Stimulated activated CD8-positive, alpha-beta memory T cell treated with anti-CD3 and anti-CD28 coated beads, Interleukin-4, amount 100 ng/mL, for 1 hour (primary cell): Measurements from ENCODE around the gene AFF1.
"Not testable (repeated sequence)": the region's sequence is repeated elsewhere in the genome, so short reads cannot be mapped to it uniquely, and the experiment has no call there.

Experiments used
- DNase-seq, 2 donors: peaks; one replicate each; pipeline ENCODE4 v3.0.0-alpha.2; 2020; ENCODE audit warnings: low read depth in 2 of 2, low spot score in 1 of 2

AFF1 gene

GRCh38 chr4:87134122-87134521 is 199.3 kb downstream of the AFF1 start:
- DNase-seq, result no peak

GRCh38 chr4:87141428-87141827 is 206.6 kb downstream of the AFF1 start:
- DNase-seq, result no peak

GRCh38 chr4:87144356-87144755 is 209.5 kb downstream of the AFF1 start:
- DNase-seq, result no peak

- not testable (repeated sequence) for DNase-seq
Measured at GRCh38 chr4:87145934-87146333, 211.1 kb downstream of the AFF1 start.

- DNase-seq, result no peak
Measured at GRCh38 chr4:87147116-87147515, 212.3 kb downstream of the AFF1 start.

DNA sequence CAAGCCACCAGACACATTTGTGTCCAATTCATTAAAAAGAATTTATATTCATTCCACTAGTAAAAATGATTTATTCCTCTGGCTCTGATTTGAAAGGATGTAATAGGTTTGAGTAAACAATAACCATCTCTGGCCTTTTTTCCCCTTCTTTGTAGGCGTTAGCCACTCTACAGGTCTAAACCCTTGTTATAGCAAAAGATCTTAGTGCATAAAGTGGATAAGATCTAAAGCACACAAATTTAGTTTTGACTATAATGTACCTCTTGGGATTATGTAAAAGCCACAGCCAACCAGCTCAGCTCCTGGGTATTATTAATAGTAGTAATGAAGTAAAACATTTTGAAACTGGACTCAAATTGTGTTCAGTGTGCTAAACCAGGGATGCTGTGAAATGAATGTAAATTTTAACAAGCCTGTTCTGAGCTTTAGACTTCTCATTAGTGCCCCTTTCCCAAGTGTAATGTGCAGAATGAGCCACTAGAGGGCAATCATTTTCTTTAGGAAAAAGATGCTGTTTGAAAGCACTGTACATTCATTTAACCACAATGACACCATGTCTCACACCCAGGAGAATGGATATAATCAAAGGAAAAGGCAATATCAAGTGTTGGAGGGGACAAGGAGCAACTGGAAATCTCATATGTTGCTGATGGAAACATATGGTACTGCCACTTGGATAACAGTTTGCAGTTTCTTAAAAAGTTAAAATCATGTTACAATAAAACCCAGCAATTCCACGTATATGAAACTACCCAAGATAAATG is 215.9 kb downstream of the AFF1 start:
- DNase-seq, result no peak

DNA sequence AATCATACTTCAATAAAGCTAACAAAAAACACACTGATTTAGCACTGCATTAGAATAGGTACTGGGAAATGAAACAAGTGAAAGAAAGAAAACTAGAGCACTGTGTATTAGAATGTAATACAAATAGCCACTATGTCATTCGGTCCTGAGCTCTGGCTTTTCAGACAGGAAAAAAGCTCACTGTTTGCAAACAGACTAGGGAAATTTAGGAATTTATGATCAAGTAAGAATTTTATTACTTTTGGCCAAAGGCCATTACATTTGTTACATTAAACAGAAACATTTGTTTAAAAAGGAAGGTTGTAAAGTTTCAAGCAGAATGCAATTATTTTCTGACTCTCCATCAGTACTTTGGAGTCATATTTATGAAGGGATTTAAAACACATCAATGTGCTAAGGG is 216.9 kb downstream of the AFF1 start:
- no peak for DNase-seq

DNA sequence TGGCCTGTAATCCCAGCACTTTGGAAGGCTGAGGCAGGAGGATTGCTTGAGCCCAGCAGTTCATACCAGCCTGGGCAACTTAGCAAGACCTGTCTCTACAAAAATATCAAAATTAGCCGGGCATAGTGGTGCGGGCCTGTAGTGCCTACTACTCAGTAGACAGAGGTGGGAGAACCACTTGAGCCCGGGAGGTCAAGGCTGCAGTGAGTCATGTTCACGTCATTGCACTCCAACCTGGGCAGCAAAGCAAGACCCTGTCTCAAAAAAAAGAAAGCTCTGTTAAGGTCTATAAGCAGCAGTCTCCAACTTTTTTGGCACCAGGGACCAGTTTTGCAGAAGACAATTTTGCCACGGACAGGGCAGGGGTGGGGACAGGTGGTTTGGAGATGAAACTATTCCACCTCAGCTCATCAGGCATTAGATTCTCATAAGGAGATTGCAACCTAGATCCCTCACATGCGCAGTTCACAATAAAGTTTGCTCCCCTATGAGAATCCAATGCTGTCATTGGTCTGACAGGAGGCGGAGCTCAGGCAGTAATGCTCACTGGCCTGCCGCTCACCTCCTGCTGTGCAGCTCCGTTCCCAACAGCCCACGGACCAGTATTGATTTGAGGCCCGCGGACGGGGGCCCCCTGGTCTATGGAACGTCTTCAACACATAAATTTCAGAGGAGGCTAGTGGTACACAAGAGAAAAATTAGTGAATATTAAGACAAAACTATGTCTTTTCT is 217.7 kb downstream of the AFF1 start:
- no peak for DNase-seq

DNA sequence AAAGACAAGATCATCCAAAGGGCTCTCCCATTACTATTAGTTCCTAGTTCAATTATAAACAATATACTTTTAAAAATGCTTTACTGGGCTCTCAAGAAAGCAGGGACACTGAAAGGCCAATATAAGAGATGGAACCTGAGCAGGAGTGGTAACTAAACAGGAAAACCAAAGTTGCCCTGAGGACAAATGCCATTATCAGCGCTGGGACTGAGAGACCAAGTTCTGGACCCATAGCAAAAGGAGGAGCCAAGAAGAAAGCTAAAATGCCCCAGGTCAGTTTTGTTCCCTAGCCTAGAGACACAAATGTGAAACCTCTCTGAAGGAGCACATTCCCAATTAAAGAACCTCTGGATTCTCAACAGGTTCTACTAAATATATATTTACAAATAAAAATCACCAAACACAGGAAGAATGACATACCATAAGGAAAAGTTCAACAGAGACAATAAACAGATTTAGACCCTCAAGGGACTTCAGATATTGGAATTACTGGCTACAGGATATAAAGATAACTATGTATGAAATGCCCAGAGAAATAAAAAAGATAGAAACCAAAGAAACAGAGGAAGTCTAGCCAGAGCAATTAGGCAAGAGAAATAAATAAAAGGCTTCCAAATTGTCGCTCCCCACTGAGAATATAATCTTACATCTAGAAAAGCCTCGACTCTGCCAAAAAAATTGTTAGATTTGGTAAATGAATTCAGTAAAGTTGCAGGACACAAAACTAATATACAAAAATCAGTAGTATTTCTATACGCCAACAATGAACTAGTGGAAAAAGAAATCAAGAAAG is 218.5 kb downstream of the AFF1 start:
- no peak for DNase-seq

- DNase-seq, result no peak
Measured at GRCh38 chr4:87165892-87166291, 231.1 kb downstream of the AFF1 start.

- no peak for DNase-seq
Measured at GRCh38 chr4:87166296-87166854, 231.6 kb downstream of the AFF1 start.

- no peak for DNase-seq
Measured at GRCh38 chr4:87171944-87172343, 237.1 kb downstream of the AFF1 start.

DNA sequence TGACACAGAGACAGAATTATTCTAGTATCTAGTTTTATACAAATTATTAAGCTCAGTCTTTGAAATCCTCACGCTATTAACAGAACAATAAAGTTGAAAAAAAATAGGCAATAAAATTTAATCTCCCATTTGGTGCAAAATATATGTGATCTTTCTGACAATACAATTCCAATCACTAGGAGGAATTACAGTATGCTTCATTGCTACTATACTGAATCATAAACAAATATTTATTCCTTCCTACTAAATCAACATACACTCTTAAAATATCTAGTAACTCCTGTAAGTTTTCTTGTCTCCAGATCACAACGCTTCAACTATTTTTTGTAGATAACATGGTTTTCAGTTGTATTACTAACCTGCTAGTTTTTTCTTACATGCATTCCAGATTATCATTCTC is 239.9 kb downstream of the AFF1 start:
- DNase-seq, result no peak

DNA sequence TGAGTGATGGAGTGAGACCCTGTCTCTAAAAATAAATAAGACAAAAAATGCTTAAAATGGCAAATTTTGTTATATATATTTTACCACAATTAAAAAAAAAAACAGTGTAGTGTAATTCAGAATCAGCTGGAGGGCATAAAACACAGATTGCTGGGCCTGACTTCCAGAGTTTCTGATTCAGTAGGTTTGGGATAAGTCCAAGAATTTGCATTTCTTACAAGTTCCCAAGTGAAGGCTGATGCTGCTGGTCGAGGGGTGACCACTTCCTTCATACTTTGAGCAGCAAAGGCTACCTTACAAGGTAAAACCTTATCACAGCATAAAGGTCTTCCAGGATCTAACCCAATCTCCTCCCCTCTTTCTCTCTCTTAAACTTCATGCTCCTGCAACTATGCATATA is 244.9 kb downstream of the AFF1 start:
- DNase-seq, result no peak

DNA sequence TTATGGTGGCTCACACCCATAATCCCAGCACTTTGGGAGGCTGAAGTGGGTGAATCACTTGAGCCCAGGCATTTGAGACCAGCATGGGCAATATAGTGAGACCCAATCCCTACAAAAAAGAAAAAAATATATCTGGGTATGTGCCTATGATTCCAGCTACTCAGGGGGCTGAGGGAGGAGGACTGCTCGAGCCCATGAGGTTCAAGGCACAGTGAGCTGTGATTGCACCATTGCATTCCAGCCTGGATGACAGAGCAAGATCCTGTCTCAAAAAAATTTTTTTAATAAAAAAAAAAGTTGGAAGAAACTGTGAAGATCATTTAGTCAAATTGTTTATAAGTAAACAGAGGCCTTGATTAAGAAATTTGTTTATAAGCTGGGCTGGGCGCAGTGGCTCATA is 246.0 kb downstream of the AFF1 start:
- no peak for DNase-seq

DNA sequence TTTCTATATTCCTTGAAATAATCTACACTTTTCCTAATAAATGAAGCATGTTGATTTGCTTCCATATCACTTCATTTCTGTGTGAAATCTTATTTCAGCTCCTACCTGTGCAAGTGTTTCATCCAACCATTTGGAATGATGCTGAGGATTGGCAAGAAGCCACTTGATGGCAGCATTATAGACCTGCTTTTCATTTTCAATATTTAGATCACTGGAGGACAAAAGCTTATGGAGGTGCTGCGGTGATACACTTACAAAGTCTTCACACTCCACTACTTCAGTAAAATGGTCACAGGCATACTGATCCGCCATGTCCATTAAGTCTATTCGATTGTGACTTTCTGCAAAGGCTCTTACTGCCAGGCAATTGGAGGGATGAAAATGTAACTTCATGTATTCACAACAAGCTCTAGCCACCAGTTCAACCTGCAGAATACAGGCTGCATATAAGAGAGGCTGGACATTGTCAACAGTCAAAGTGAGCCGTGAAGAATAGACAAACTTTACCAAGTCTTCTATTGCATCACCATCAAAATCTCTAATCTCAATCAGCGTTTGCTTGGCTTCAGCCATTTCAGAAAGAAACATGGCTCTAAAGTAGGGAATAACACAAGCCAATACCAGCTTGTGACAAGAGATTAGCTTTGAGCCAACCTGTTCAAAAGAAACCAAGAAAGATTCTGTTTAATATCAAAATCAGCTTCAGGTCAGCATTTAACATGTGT is 250.5 kb downstream of the AFF1 start:
- DNase-seq, result no peak

- no peak for DNase-seq
Measured at GRCh38 chr4:87188048-87188447, 253.2 kb downstream of the AFF1 start.

DNA sequence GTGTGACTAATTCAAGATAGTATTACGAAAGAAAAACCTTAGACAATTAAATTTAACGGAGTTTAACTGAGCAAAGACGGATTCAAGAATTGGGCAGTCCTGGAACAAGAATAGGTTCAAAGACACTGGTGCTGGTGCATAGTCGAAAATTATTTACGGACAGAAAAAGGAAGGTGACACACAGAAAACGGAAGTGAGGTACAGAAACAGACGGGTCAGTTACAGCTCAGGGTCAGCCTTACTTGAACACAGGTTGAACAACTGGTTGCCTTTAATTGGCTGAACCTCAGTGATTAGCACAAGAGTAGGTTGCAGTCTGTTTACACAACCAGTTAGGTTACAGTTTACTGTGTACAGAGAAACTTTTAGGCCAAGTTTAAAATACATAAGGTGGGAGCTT is 254.1 kb downstream of the AFF1 start:
- no peak for DNase-seq
